SKM-1 (cell line): ENCODE measurements around the gene YAP1.

Source experiments
- DNase-seq: peaks from one replicate; lab custom pipeline; 2025; ENCODE audit not compliant: unreplicated experiment; lab: John Stamatoyannopoulos, UW

The YAP1 gene

DNA sequence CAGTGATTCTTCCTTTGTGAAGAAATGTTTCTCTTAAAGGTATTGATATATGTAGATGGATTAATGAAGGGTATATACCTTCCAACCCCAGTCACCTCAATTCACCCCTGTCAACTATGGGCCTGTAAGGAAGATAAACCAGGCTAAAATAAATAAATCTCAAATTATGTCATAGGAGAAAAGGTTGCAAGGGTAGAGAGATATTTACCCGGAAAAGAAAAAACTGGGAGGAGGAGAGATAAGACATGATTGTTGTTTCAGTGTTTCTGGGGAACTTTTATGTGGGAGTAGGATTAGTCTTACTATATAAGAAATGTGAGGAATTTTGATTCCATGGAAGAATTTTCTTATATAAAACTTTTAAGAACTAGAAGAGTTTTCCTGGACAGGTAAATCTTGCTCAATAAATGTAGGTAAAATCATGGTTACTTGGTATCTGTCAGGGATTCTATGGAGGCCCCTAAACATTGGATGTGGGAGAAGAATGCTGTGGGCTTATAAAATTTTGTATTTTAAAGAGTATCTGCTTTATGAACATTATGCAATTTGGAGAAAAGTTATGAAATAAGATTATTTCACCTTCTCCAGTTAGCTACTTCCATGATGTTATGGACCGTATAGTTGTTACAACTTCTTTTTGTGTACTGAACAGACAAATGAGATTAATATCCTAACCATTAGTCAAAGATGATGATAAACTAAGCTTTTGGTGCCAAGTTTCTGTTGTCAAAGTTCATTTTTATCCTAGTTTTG is 6.4 kb downstream of the YAP1 start:
- no peak for DNase-seq

DNA sequence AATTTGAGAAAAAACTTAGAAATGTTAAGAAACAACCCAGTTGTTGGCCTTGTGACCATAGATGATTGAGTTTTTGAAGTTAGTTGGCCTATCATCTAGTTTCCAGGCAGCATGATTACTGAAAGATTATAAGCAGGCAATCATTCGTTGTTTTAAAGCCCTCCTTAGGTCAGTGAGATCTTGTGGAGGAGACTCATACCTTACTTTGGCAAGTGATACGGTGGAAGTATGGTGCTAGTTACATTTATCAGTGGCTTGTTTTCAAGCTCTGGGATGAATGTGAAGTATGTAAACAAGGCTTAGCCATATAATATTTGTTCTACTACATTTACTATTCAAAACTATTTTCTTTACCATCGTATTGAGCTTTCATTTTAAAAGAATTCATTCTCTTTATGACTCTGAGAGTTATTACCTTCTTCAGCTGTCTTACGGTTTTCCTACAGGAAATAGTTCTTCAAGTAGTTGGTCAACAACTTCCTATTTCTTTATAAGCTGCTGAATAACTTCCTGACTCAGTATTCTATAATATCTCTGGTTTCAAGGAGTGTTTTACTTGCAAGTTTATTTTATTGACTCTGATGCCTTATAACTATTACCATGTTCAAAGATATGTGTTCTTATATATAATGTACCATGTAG is 7.3 kb downstream of the YAP1 start:
- no peak for DNase-seq

- DNase-seq = no peak
Measured at GRCh38 chr11:102118937-102119336, 8.7 kb downstream of the YAP1 start.

GRCh38 chr11:102119997-102120396 is 9.8 kb downstream of the YAP1 start:
- no peak for DNase-seq

DNA sequence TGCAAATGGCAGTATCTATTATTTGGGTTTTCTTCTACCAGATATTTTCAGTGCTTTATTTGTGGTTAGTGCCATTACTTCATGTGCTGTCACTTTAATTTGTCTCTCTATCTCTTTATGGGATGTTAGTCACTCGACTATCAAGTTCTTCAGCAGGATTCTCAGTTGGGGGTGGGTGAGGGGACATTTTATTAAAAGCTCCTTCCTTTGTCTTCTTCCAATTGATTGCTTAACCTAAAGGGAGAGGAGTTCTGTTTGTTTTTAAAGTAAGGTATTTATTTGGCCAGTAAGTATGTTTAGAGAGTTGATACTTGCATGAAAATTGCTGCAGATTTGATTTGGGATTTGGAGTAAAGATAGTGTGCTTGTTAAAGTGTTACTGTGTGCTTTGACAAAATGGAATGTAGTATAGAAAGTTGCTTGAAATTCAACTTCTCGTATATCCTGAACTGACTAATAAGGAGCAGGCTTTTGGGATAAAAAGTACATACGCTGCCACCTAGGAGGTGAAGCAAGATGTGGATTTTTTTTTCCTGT is 10.3 kb downstream of the YAP1 start:
- DNase-seq = no peak

DNA sequence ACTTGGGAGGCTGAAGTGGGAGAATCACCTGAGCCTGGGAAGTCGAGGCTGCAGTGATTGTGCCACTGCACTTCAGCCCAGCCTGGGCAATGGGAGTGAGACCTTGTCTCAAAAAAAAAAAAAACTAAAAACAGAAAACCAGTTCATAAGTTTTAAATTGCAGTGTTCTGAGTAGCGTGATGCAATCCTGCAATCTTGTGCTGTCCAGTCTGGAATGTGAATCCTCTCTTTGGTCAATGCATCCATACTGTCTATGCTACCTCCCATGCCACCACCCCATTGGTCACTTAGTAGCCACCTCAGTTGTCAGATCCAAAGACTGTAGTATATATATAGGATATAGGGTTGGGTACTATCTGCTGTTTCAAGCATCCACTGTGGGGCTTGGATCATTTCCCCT is 11.1 kb downstream of the YAP1 start:
- no peak for DNase-seq

GRCh38 chr11:102134597-102134996 is 24.4 kb downstream of the YAP1 start:
- DNase-seq = no peak

DNA sequence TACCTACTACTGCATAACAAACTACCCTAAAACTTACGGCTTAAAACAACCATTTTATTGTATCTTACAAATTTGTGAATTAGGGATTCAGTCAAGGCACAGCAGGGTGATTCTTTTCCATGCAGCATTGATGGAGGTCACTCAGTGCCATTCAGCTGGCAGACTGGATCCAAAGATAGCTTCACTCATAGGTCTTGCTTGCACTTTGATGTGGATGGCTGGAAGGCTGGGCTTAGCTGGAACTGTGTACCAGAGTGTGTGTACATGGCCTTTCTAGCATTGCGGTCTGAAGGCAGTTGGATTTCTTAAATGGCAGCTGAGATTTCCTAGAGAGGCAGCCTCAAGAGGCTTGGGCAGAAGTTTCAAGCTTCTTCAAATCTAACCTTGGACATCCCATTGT is 25.0 kb downstream of the YAP1 start:
- no peak for DNase-seq

DNA sequence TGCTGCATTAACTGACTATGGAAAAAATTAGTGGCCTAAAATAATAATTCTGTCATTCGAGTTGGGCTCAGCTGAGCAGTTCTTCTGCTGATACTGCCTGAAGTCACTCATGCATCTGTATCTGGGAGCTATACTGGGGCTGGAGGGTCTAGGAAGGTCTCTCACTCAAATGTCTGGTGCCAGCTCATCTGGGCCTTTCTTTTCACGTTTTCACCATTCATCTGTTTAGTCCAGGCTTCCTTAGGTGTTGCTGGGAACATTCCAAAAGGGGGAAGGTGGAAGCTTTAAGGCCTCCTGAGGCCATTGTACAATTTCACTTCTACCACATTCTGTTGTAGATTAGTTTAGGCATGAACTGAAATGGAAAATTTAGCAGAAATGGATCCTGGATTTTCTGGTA is 28.0 kb downstream of the YAP1 start:
- DNase-seq = no peak

GRCh38 chr11:102138670-102139069 is 28.4 kb downstream of the YAP1 start:
- DNase-seq = no peak

GRCh38 chr11:102139081-102139498 is 28.8 kb downstream of the YAP1 start:
- no peak for DNase-seq

- no peak for DNase-seq
Measured at GRCh38 chr11:102142333-102142732, 32.1 kb downstream of the YAP1 start.

DNA sequence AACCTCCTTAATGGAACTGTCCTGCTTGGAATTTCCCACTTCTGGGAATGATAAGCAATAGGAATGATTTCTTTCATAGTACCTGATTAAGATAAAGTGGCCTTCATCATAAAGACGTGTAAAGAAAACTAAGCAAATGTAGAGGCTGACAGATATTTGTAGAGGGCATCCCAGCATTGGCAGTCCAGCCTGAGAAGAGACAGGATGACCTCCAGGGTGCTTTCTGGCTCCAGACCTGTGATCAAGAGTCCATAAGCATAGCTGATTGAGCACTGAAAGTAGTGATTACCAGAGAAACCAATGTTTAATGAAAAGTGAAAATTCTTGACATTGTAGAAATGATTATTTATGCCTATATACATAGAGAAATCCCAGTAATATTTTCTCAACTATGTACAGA is 33.6 kb downstream of the YAP1 start:
- no peak for DNase-seq

- DNase-seq = no peak
Measured at GRCh38 chr11:102144357-102145355, 34.4 kb downstream of the YAP1 start.

DNA sequence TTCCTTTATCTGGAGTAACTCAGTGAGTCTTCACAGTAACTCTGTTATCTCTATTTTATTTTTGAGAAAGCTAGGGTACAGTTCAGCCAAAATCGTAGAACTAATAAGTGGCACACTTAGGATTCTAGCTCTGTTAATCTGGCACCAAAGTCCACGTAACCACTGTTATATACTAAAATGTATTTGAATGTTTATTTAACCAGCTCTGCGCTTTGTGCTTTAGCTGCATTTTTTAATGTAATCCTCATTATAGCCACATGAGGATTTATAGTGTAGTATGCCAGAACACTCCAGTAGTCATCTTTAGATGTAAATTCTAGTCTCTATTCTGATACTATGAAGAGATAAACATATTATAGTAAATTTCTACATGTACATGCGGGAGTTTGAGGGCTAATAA is 36.8 kb downstream of the YAP1 start:
- no peak for DNase-seq

DNA sequence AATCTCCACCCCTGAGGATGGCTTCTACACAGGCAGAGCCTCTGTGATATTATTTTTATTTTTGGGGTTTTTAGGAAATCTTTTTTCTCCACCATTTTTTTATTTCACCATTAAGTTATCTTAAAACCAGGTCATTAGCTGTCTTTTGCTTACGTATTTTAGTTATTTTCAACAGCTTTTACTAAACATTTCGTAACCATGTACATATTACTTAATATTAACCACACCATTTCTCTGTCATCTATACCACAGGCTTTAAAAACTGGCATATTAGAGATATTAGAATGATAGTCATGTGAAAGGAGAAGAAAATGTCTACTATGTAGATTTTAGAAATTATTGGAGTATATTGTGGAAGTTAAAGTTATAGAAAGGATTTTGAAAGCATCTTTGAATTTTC is 37.4 kb downstream of the YAP1 start:
- DNase-seq = no peak

DNA sequence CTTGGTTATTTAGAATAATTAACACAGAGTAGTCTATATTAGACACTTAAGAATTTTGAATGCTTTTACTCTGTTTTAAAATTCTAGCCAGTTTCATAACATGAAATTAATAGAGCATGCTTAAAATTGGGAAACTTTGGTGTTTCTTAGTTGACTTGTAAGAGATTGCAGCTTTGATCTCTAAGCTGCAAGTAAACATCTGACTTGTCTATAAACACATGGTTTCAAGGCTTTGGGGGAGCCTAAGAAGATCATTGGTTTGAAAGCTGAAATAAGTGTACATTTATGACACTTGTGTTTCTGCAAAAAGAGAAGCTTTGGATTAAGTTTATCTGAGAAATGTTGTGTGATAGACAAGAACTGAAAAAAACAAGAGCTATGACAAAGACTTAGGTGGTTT is 37.8 kb downstream of the YAP1 start:
- DNase-seq = no peak

DNA sequence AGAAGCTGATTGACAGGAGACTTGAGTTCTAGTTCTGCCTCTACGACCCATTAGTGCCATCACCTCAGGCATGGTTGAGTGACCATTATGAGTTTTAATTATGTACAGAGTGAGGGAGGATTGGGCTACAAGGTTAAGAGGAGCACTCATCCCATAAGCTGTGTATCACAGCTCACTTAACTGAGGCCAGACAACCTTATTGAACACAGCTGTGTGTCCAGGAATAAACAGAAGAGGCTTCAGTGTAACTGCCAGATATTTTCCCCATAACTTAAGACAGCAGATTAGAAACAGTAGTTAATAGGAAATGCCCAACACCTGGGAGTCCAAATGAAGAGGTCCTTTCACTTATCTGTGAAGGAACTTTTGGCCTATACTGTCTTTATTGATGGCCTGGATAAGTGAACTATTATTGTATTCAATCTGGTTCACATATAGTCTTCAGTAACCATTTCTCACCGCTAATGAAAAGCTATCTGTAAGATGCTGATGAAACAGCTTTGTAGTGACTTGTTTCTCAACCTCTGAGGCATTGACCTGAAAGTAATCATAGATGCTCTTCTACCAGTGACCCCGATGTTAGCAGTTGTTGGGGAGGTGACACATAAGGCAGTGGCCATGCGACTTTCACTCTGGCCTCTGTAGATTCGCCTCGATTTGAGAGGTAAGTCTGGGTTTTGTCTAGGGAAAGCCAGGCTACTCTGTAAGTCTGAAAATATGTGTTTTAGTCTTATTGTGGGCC is 41.7 kb downstream of the YAP1 start:
- no peak for DNase-seq

- DNase-seq = no peak
Measured at GRCh38 chr11:102153082-102153481, 42.8 kb downstream of the YAP1 start.

DNA sequence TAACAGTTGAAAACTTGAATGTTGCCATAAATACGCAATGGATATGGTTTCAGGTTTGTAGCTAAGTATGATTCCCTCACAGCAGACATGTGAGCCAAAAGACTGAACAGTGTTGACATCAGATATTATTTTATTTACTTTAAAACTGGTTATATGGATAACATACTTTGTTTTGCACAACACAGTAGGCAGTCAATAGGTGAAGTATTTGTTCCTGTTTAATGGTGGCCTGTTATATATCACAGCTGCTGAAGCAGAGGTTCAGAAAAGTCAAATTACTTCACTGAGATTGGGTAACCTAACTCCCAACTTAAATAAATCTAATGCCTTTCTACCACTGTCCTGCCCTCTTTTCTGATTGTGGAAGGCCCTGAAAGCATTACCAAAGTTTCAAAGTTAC is 44.6 kb downstream of the YAP1 start:
- DNase-seq = no peak

- DNase-seq = no peak
Measured at GRCh38 chr11:102155676-102156075, 45.4 kb downstream of the YAP1 start.
